Activated T-helper 1 cell treated with anti-CD3 and anti-CD28 coated beads, Interleukin-2, amount 50 U/mL, for 16 hours (primary cell): Measurements from ENCODE around the gene ITGA2.

Source experiments
- DNase-seq, 2 donors: peaks; one replicate each; pipeline ENCODE4 v3.0.0-alpha.2; 2020; ENCODE audit warnings: low read depth in 1 of 2, low spot score in 1 of 2

The ITGA2 gene

DNA sequence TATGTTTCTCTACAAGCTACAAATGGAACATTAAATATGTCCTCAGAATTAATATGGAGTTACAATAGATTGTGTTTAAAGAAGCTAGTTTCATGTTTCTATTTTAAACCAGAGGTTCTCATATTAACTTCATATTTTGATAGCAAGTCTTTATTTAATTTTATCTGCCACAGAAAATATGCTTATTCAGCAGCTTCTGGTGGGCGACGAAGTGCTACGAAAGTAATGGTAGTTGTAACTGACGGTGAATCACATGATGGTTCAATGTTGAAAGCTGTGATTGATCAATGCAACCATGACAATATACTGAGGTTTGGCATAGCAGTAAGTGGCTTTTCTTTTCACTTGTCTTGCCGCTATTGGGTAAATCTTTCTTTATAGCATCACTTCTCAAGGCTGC, 66.2 kb downstream of the ITGA2 start:
- no peak for DNase-seq

DNA sequence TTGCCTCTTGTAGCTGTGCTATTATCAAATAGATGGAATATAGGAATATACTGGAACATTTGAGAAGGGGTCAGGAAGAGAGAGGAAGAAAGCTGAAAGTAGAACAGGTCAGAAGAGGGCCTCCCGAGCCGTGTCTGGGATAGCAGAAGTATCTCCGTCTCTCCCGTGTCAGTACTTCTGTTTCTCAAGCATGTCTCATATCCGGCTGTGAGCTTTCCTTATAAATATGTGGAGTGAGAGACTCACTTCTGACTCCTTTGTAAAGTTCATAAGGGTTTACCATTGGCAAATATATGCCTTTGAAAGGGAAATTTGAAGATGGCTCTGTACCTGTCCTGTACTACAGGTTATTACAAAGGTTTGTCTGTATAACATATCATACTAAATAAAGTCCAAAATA, 70.1 kb downstream of the ITGA2 start:
- no peak for DNase-seq

DNA sequence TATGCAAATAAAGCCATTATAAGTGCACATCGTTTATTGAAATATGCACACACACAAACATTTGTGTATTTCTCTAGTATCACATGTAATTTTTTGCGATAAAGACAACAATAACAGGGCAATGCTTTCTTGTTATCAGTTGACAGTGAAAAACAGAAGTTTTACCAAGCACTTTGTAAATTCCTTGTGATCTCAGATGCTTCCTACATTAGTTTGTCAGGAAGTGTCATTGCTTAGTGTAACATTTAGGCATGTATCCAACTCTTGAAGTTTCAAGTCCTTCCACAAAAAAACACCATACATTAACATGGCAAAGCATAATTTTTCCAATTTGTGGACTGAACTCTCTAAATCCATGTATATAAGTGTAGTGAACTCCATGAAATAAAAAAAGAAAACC, 74.0 kb downstream of the ITGA2 start:
- DNase-seq: no peak

DNA sequence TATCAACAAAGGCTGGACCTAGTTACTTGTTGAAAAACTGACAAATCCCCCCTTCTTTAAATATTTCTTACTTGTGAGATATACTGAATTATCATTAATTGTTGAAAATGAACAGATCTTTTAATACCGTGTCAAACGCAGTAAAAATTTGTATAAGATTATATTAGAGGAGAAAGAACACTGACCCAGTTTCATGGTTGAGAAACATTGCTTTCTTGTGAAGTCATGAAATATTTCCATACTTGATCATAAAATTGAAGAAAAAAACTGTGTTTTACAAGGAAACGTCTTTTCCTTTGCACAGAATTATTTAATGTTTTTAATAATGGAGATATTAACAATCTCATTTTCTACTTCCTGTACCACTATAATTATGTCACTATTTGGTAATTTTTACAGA, 74.6 kb downstream of the ITGA2 start:
- no peak for DNase-seq

DNA sequence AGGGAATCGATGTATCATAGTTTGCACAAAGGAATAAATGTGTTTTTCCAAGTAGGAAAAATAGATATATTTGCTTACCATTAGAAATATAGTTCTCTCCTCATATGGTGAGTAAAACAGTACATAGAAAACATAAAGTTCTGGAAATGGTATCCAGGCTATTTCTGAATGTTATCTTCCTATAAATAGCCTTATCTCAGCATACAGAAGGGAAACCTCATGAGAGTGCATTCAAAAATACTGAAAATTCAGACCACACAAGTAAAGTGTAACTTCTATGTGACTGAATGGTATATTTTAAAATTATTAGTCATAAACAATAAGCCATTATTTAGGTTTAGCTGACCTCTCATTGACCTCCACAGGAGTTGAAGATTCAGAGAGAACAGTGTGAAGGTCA, 76.9 kb downstream of the ITGA2 start:
- no peak for DNase-seq

DNA sequence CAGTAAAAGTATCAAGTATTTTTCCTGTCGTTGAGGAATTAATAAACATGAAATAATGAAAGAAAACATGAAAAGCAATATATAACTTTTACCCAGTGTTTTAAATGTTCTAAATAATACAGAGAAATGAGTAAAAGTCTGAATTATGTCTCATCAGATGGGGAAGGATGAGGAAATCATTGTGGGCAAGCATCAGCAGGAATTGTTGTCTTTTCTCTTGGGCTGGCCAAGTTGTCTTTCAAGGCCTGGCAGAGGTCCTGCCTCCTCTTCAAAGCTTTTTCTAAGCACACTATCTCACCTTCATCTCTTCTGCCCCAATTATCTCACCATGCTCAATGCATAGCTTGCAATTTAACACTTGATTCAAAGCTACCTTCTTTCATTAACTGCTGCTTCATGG, 78.5 kb downstream of the ITGA2 start:
- DNase-seq: no peak

DNA sequence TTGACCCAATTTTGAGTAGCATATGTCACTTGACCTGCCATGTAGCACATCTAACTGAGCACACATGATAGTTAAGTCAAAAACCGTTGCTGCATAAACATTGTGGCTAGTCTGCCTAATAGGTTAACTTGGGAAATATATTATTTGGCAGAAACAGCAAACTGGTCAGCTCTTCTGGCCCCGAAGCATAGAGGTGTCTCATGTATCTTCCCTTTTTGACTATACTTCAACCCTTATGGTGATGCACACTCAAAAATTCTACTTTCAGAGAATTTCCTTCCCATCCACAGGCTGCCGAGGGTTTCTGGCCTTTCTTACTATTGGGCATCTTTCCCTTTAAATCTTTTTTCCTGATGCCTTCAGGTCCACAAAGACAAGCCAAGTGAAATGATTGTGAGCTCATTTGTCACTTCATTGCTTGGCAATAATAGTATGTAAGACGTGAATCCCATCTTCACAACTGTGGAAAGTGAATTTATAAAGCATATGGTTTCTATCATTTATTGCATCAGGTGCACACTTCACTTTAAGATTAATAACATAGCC, 79.2 kb downstream of the ITGA2 start:
- no peak for DNase-seq

DNA sequence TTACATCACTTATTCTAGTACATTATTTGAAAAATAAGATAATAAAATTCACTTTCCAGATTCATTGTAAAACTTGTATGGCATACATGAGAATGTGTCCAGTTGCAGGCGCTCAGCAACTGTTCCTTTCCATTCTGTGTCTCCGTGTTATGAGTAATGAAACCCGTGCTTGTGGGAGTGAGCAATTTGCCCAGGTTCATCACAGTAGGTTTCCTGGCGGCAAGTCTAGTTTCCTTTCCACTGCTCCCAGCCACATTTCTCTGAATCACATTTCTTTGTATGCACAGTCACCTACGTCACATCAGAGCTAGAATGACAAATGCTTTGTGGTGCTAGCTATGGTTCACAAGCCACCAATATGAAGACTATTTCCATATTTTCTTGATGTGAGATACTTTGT, 80.5 kb downstream of the ITGA2 start:
- DNase-seq: peak in 1 of 2 donors; percentile 22

DNA sequence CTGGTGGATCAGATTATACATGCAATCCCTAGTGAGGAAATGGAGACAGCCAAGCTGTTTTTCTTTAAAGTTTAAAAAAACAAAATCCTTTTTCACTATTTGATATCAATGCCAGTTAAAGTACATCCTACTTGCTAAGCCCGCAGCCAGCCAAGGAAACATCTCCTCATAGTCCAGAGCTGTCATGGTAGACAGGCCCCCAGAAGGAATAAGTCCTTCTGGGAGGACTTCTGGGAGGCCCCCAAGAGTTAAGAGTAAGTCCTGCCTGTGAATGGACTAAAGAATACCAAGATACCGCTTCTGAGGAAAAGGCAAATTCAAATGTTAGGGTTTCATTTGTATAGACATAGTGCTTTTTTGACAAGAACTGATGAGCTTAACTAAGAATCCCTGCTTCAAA, 82.1 kb downstream of the ITGA2 start:
- no peak for DNase-seq

DNA sequence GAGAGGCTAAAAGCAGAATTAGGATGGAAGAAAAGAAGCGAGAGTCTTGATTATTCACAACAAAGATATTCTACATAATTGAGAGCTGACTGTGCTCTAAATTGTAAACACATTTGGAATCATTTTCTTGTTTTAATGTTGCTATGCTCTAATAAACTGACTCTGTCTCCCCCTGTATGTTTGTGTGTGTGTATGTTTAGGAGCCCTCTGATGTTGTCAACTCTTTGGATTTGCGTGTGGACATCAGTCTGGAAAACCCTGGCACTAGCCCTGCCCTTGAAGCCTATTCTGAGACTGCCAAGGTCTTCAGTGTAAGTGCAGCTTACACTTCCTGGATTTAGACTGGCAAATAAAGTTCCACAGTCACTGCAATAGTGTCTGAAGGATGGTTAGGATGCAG, 82.6 kb downstream of the ITGA2 start:
- no peak for DNase-seq

DNA sequence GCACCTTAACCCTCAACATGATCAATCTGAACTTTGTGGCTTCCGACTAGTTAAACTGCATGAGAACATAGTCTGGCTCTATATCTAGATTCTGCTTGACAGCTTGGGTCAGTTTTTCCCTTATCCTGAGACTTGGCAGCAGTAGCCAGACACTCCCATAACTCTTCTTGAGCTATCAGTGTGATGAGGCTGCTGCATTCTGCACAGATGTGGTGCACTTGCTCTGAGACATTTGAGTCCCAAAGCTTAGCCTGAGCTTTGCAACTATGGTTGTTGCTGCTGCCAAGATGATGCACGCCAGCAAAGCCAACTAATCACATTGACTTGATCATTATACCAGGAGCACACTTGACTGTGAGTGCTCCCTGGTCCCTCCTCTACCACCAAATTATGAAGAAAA, 84.2 kb downstream of the ITGA2 start:
- no peak for DNase-seq

DNA sequence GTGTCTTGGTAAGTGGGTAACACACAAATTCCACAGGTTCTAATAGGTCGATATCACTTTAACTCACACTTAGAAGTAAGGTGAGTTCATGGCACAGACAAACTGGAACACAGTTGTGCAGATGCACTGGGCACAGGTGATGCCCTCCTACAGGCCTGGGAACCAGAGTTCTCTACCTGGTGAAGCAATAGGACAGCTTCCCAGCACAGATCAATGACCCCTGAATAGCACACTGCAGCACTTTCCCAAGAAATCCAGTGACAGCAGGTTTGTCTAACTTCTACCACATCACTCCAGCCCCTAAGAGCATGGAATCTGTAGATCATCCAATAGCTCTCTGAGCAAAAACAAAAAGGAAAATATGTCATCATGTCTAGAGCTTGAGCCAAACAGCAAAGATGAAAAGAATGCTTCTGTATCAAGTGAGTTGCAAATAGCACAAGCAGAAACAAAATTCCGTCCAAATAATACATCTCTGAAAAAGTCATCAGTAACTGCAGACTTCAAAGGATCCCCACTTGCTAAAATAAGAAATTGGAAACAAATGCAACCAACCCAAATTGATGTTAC, 86.9 kb downstream of the ITGA2 start:
- DNase-seq: no peak

DNA sequence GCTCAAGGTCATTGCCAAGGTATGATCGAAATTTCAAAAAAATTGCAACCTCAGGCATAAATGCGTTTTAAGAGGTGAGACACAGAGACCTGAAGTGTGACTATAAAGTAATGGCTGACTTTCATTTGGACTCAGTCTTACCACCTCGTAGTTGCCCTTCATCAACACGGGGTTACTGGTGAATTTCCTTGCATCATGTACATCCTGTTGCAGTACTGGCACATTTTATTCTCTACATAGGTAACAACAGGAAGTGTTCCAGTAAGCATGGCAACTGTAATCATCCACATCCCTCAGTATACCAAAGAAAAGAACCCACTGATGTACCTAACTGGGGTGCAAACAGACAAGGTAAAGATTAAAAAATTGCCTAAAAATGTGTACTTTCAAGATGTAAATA, 91.1 kb downstream of the ITGA2 start:
- DNase-seq: no peak

DNA sequence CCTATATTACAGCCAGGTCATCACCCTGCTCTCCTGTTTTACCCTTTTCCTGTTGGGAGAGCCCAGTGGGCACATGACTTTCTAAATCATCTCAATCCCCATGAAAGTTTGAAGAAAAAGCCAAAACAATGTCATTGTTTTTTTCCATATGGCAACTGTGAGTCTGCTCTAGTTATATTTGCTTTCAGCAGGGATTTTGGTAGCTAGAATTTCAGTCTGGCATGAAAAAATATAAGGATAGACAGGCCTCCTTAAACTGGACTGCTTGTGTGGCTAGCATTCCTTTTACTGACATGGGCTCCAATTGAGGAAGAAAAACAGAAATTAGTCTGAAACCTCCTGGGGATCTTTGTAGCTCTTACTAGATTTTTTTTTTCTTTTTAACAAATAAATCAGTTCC, 94.8 kb downstream of the ITGA2 start:
- no peak for DNase-seq

DNA sequence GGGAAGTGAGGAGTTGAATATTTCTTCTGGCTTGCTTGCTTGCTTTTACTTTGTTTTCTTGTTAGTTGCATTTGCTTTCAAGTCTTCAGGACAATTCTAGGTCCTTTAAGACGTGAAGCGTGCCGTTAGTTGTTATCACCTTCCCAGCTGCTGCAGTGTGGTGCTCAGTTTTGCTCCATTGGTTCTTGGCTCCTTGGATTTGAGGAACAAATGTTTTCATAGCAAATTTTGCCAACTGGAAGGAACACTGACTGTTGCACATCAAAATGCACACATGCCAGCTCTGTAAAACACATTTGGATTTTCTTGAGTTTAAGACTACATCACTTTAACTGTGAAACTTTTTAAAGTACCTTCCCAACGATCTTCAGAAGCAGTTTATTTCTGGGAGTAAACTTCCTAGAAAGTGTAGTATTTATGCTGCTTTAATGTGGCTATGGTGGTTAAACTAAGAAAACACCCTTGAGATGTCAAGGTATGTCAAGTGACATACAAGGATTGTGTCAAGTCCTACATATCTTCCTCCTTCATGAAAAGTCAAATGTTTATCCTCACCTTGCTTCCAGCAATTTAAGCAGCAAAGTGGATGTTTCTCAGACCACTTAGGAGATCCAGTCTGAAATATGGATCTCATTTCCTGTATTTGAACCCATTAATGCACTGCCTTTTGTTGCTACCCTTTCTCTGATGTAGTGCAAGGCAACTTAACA, 95.5 kb downstream of the ITGA2 start:
- no peak for DNase-seq

DNA sequence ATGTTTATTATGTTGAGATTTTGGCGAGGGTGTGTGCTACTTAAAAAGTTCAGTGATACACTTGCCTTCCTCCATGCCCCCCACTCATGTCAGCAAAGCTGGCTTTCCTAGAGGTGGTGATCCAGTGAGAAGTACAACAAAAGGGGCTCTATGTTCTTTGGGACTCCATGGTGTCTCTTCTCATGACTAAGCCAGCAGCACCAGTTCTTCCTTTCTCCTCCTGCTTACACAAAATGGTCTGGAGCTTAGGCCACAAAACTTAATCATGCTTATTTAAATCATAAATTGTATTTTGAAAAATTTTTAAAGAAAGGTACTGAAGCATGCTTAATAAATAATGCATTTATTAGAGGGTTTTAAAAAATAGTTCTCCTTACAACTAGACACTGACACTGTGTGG, 98.0 kb downstream of the ITGA2 start:
- DNase-seq: no peak

DNA sequence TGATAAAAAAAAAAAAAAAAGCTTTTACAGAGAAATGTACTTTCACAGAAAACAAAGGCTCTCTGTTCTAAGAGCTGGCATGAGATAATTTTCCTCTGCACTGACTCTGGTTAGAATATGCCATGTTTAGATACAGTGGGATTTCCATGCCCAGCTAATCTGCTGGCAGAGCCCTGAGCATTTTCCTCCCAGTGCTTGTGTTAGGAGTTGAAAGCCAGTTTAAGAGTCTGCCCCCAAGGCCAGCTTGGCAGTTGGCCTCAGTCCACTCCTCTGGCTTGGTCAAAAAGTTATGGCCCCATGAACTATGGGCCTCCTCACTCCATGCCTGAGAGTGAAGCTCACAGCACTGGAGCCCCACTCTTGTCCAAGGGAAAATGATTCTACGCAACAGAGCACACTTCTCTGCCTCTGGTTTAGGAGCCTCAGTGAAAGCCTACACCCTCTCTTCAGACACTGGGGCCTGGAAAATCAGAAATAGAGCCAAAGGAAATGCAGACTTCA, 98.5 kb downstream of the ITGA2 start:
- DNase-seq: no peak

DNA sequence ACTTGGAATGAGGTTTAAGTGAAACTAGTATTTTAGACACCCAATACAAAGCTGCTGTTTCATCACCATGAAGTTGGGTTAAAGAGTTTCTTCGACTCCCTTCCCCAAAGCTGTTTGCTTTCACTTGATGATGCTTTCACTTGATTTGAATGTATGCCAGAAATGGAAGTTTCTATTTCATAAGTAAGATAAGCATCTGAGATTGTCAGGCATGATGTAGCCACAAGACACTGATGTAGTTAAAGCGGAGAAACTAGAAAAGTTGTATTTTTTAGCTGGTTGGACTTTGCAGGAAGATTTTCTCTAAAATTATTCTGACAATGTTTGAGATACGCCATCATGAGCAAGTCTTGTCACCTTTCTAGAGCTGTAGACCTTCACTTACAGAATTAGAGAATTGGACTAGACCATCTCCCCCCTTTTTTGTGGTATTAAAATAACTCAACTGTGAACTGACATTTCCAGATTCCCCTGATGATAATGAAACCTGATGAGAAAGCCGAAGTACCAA, 100.4 kb downstream of the ITGA2 start:
- DNase-seq: no peak

DNA sequence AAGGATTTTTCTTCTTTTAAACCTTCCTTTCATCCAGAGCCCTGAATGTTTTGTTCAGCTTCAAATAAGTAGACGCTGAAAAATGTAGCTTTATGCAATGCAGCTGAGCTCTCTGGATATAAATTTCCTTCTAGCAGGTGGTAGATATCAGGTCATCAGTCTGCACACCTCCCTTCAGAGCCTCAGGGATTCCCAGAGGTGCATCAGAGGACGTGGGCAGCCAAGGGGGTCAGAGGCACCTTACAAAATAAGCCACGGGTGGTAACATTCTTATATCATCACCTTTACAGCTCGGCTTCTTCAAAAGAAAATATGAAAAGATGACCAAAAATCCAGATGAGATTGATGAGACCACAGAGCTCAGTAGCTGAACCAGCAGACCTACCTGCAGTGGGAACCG, 101.1 kb downstream of the ITGA2 start:
- no peak for DNase-seq

DNA sequence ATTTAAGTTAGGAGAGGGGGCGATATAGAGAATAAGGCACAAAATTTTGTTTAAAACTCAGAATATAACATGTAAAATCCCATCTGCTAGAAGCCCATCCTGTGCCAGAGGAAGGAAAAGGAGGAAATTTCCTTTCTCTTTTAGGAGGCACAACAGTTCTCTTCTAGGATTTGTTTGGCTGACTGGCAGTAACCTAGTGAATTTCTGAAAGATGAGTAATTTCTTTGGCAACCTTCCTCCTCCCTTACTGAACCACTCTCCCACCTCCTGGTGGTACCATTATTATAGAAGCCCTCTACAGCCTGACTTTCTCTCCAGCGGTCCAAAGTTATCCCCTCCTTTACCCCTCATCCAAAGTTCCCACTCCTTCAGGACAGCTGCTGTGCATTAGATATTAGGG, 102.1 kb downstream of the ITGA2 start:
- DNase-seq: no peak

DNA sequence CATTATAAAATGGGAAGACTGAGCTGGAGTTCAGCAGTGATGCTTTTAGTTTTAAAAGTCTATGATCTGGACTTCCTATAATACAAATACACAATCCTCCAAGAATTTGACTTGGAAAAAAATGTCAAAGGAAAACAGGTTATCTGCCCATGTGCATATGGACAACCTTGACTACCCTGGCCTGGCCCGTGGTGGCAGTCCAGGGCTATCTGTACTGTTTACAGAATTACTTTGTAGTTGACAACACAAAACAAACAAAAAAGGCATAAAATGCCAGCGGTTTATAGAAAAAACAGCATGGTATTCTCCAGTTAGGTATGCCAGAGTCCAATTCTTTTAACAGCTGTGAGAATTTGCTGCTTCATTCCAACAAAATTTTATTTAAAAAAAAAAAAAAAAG, 103.1 kb downstream of the ITGA2 start:
- DNase-seq: no peak

DNA sequence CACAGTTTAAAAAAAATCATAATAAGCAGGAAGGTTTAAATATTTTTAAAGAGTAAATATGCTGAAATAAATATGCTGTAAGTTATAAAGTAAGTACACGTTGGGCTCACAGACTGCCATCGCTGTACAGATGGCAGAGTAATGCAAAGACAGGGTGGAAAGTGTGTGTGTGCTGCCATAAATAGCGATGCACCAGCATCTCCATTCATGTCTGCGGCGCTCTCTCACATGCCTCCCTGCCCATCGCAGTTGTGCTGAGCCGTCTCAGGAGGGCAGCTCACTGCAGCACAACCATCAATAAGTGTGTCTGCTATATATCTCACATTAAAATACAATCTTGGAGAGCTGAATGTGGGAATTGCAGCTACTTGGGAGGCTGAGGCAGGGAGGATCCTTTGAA, 106.1 kb downstream of the ITGA2 start:
- DNase-seq: no peak
